GM21786 (cell line): ENCODE results near the gene PHF12.

ENCODE experiments used
- ATAC-seq: cut with Tn5 transposase; IDR thresholded peaks from one replicate; pipeline ENCODE4 v1.9.1; 2021; ENCODE audit not compliant: unreplicated experiment

The PHF12 gene

GRCh38 chr17:28975646-28976045 is 24.3 kb upstream of the PHF12 start:
- ATAC-seq, result no peak

GRCh38 chr17:28975031-28975430 is 23.7 kb upstream of the PHF12 start:
- ATAC-seq, result no peak

- ATAC-seq, result no peak
Measured at GRCh38 chr17:28974451-28974850, 23.1 kb upstream of the PHF12 start.

GRCh38 chr17:28973425-28973824 is 22.1 kb upstream of the PHF12 start:
- no peak for ATAC-seq

GRCh38 chr17:28972437-28972836 is 21.1 kb upstream of the PHF12 start:
- ATAC-seq, result no peak

GRCh38 chr17:28970879-28971278 is 19.6 kb upstream of the PHF12 start:
- ATAC-seq, result no peak

- ATAC-seq, result no peak
Measured at GRCh38 chr17:28969706-28970393, 18.5 kb upstream of the PHF12 start.

- no peak for ATAC-seq
Measured at GRCh38 chr17:28968914-28969295, 17.6 kb upstream of the PHF12 start.

- no peak for ATAC-seq
Measured at GRCh38 chr17:28968231-28968913, 17.1 kb upstream of the PHF12 start.

GRCh38 chr17:28967221-28968135 is 16.2 kb upstream of the PHF12 start:
- ATAC-seq, result no peak

GRCh38 chr17:28963841-28964240 is 12.5 kb upstream of the PHF12 start:
- no peak for ATAC-seq

- ATAC-seq, result no peak
Measured at GRCh38 chr17:28963055-28963611, 11.8 kb upstream of the PHF12 start.

GRCh38 chr17:28961391-28961790 is 10.1 kb upstream of the PHF12 start:
- no peak for ATAC-seq

GRCh38 chr17:28960256-28961061 is 9.1 kb upstream of the PHF12 start:
- ATAC-seq, result no peak

GRCh38 chr17:28959471-28959871 is 8.2 kb upstream of the PHF12 start:
- ATAC-seq, result no peak

GRCh38 chr17:28958820-28959455 is 7.6 kb upstream of the PHF12 start:
- no peak for ATAC-seq

GRCh38 chr17:28957992-28958355 is 6.7 kb upstream of the PHF12 start:
- ATAC-seq, result no peak

- no peak for ATAC-seq
Measured at GRCh38 chr17:28957277-28957991, 6.1 kb upstream of the PHF12 start.

GRCh38 chr17:28956861-28957260 is 5.5 kb upstream of the PHF12 start:
- ATAC-seq, result no peak

- ATAC-seq, result no peak
Measured at GRCh38 chr17:28956112-28956511, 4.8 kb upstream of the PHF12 start.
